Gastrocnemius medialis (tissue), 4 donors: ENCODE data around the gene CDC14B. TPM values are rescaled to one million over a fixed set of nuclear protein-coding genes. Genes with fewer than 3 reads are reported as not detected.
"Not testable (repeated sequence)": the region's sequence is repeated elsewhere in the genome, so short reads cannot be mapped to it uniquely, and the experiment has no call there.

Experiments
- ATAC-seq, 2 donors: fragments of 150-250 bp; one replicate each; pipeline ENCODE4 v1.9.1; 2016
- DNase-seq, 2 donors: peaks; one replicate each; pipeline ENCODE4 v3.0.0-alpha.2; 2019
- H3K27ac ChIP-seq, 4 donors: fragments of 200-600 bp; sonication (generic); 1 replicate in 1 of 4; 2 replicates in 3 of 4; pipeline ENCODE4 v1.5.1; 2016 to 2018; ENCODE audit warnings: mild to moderate bottlenecking in 2 of 4, moderate library complexity in 1 of 4
- H3K27me3 ChIP-seq, 3 donors: fragments of 200-600 bp; sonication (generic) in 2 of 3; 1 replicate in 1 of 3; 2 replicates in 2 of 3; pipeline versions ENCODE4 v1.5.1 to v1.6.0; 2016 to 2019; ENCODE audit warnings: mild to moderate bottlenecking in 1 of 3, moderate library complexity in 1 of 3
- H3K36me3 ChIP-seq, 2 donors: fragments of 200-600 bp; sonication (generic) in 1 of 2; one replicate each; pipeline ENCODE4 v1.5.1; 2017 to 2018
- H3K4me1 ChIP-seq, 2 donors: fragments of 200-600 bp; sonication (generic) in 1 of 2; one replicate each; pipeline ENCODE4 v1.5.1; 2016 to 2017; ENCODE audit warnings: mild to moderate bottlenecking in 2 of 2
- H3K4me3 ChIP-seq, 4 donors: fragments of 200-600 bp; sonication (generic) in 3 of 4; 1 replicate in 1 of 4; 2 replicates in 3 of 4; pipeline ENCODE4 v1.5.1; 2016 to 2019; ENCODE audit warnings: mild to moderate bottlenecking in 2 of 4
- H3K9me3 ChIP-seq, 3 donors: fragments of 200-600 bp; sonication (generic) in 2 of 3; 1 replicate in 1 of 3; 2 replicates in 2 of 3; pipeline ENCODE4 v1.5.1; 2016 to 2019
- POLR2A ChIP-seq, 2 donors: fragments of 450-650 bp; IDR thresholded peaks; one replicate each; pipeline ENCODE4 v1.6.1; 2017; ENCODE audit warnings: antibody characterized with exemption in 2 of 2, mild to moderate bottlenecking in 2 of 2, moderate library complexity in 2 of 2
- in situ Hi-C, 4 donors: fragments of 200-750 bp; cut with MboI; loops; one replicate each; pipeline versions ENCODE4 v1.15.0 to v1.8.0; 2017; ENCODE audit warnings: low sequenced_read_pairs in 4 of 4
- intact Hi-C: fragments of 100-400 bp; cut with DNase I; formaldehyde crosslinking; loops from one replicate; pipeline ENCODE4 v1.15.1; 2023; ENCODE audit warnings: low total_unique reads
- total RNA-seq, 4 donors: library from RNA; depleted of rRNA; stranded (reverse); fragments of >200 nt; gene quantifications; one replicate each; pipeline versions ENCODE4 v1.1.0 to v1.2.3, GENCODE V29; 2016
- TF ChIP-seq, protein P1 (sequence below), 5 experiments: fragments of 450-650 bp in 3 of 5; fragments of 200-600 bp in 2 of 5; sonication (generic) in 2 of 5; IDR thresholded peaks in 4 of 5; conservative IDR thresholded peaks in 1 of 5; 1 replicate in 4 of 5; 2 replicates in 1 of 5; pipeline ENCODE4 v1.5.1; 2016 to 2019; ENCODE audit warnings: antibody characterized with exemption in 5 of 5, mild to moderate bottlenecking in 3 of 5, moderate library complexity in 3 of 5

The CDC14B gene
- total RNA-seq, 4 donors from 2014 or later = 2.0 to 9.4 (median 5.5) TPM

DNA sequence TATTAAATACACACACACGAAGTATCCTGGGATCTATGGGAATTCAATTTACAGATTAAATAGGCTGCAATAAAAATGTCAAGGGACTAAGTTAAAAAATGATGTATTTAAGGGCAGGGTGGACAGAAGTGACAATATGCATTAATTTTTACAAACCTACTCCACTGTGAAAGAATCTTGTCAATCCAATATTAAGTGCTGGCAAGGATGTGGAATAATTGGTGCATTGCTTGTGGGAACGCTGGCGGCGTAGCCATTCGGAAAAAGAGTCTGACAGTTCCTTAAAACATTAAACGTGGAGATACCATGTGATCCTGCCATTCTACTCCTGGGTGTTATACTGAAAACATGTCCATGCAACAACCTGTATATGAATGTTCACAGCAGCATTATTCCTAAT, 4.2 kb downstream of the CDC14B start:
- in situ Hi-C loops = no loop called here
- Histone ChIP-seq H3K4me3 (no peak overlapping the region), H3K27me3 (no peaks in the 10 kb centered on the region), H3K9me3 (no peaks in the 10 kb centered on the region), H3K36me3 (no peaks in the 10 kb centered on the region), H3K27ac (no peak overlapping the region), H3K4me1 (peaks cover 19 to 21% of the 10 kb centered on the region in 2 donors)
- ATAC-seq (no peak), DNase-seq (no peak)
- TF ChIP-seq POLR2A (IDR thresholded peaks at IDR 0.05) = no peak
- TF ChIP-seq, protein P1, sequence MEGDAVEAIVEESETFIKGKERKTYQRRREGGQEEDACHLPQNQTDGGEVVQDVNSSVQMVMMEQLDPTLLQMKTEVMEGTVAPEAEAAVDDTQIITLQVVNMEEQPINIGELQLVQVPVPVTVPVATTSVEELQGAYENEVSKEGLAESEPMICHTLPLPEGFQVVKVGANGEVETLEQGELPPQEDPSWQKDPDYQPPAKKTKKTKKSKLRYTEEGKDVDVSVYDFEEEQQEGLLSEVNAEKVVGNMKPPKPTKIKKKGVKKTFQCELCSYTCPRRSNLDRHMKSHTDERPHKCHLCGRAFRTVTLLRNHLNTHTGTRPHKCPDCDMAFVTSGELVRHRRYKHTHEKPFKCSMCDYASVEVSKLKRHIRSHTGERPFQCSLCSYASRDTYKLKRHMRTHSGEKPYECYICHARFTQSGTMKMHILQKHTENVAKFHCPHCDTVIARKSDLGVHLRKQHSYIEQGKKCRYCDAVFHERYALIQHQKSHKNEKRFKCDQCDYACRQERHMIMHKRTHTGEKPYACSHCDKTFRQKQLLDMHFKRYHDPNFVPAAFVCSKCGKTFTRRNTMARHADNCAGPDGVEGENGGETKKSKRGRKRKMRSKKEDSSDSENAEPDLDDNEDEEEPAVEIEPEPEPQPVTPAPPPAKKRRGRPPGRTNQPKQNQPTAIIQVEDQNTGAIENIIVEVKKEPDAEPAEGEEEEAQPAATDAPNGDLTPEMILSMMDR (IDR thresholded peaks at IDR 0.05 in 4 of 5, conservative IDR thresholded peaks at IDR 0.05 in 1 of 5) = no peak
- intact Hi-C loops = no loop called here

- H3K27me3 ChIP-seq, H3K27ac ChIP-seq, ATAC-seq, H3K36me3 ChIP-seq, H3K4me3 ChIP-seq, H3K9me3 ChIP-seq, in situ Hi-C loops, DNase-seq, intact Hi-C loops: not testable (repeated sequence)
- H3K4me1 ChIP-seq = peaks cover 19 to 21% of the 10 kb centered on the region in 2 donors
These were observed 5.0 kb downstream of the CDC14B start for GRCh38 chr9:96614664-96615063.

GRCh38 chr9:96612966-96613589, 6.6 kb downstream of the CDC14B start:
- ATAC-seq (no peak), DNase-seq (no peak)
- H3K9me3 ChIP-seq = no peaks in the 10 kb centered on the region
- peak overlapping the region in 1 of 4 donors; percentile 81 for H3K27ac ChIP-seq
- no peak overlapping the region for H3K4me3 ChIP-seq
- TF ChIP-seq, protein P1 (IDR thresholded peaks at IDR 0.05 in 4 of 5, conservative IDR thresholded peaks at IDR 0.05 in 1 of 5) = no peak
- no peak for TF ChIP-seq POLR2A (IDR thresholded peaks at IDR 0.05)
- in situ Hi-C loops (no loop called here), intact Hi-C loops (no loop called here)
- H3K36me3 ChIP-seq = no peaks in the 10 kb centered on the region
- H3K4me1 ChIP-seq = peaks cover 19 to 20% of the 10 kb centered on the region in 2 donors
- no peaks in the 10 kb centered on the region for H3K27me3 ChIP-seq

DNA sequence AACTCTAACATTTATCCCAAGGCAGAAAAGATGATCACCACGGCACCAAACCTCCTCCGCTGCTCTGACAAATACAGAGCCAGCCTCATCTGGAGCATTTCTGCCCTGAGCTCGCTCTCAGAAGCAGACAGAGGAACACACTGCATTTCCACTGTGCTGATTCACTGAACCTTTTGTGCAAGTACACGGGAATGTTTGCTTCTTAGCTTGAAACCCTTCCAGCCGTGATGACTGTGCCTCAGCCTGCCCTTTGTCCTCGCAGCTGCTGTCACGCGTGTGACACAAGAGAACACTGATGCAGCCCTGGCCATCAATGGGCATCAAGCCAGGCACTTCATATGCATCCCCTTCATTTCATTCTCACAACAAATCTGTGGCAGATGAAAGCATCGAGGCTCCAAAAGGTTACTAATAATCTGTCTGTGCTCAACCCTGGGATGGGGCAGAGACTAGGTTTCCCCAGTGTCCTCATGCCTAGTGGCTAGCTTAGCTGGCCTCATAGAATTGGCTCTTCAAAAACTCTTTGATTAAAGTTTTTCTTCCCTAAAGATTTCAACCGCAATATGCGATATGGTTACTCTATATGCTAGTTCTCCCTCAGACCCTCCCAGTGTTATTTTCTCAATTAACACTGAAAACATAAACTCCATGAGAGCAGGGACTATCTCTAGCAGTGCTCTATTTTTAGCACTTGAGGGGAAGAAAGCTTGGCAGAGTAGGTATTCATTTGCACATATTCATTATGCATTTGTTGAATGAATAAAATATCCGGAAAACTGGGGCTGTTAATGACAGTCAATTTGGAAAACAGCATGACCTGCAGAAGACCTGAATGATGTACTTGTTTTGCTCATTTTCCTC, 7.3 kb downstream of the CDC14B start:
- TF ChIP-seq, protein P1 (IDR thresholded peaks at IDR 0.05 in 4 of 5, conservative IDR thresholded peaks at IDR 0.05 in 1 of 5) = no peak
- TF ChIP-seq POLR2A (IDR thresholded peaks at IDR 0.05) = peak in 1 of 2 donors; percentile 32
- no peaks in the 10 kb centered on the region for H3K36me3 ChIP-seq
- H3K27me3 ChIP-seq = no peaks in the 10 kb centered on the region
- H3K4me3 ChIP-seq = peak overlapping the region in 2 of 4 donors; percentile 12 to 20
- H3K4me1 ChIP-seq = peaks cover 13 to 19% of the 10 kb centered on the region in 2 donors
- ATAC-seq (peak; percentile 99), DNase-seq (peak; percentile 70 to 86)
- in situ Hi-C loops (no loop called here), intact Hi-C loops (no loop called here)
- no peaks in the 10 kb centered on the region for H3K9me3 ChIP-seq
- H3K27ac ChIP-seq = peak overlapping the region; percentile 65 to 81 (median 72)

DNA sequence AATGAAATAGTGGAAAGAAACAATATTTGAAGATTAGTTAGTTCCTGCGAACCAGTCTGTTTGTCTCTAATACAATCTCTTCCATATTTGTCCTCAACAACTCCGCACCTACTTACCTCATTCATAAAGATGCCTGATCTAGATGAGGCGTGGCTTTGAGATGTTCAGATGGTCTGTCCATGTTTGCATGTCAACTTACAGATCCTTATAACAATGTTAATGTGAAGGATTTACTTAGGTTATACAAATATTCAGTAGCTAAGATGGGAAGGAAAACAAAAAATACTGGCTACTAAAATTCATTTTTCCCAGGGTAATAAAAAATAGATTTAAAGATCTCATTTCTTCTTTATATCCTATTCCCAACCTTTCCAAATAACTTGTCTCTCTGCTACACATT, 8.3 kb downstream of the CDC14B start:
- H3K36me3 ChIP-seq = no peaks in the 10 kb centered on the region
- no peak for DNase-seq
- H3K27ac ChIP-seq = peak overlapping the region in 1 of 4 donors; percentile 81
- in situ Hi-C loops (no loop called here), intact Hi-C loops (no loop called here)
- ATAC-seq = no peak
- no peaks in the 10 kb centered on the region for H3K9me3 ChIP-seq
- H3K4me3 ChIP-seq = no peak overlapping the region
- H3K4me1 ChIP-seq = peaks cover 13 to 19% of the 10 kb centered on the region in 2 donors
- no peak for TF ChIP-seq POLR2A (IDR thresholded peaks at IDR 0.05)
- TF ChIP-seq, protein P1 (IDR thresholded peaks at IDR 0.05 in 4 of 5, conservative IDR thresholded peaks at IDR 0.05 in 1 of 5) = no peak
- no peaks in the 10 kb centered on the region for H3K27me3 ChIP-seq
